ENCODE measurements around the gene SRSF11. TPM values are rescaled to one million over a fixed set of nuclear protein-coding genes. Genes with fewer than 3 reads are reported as not detected.

Gene SRSF11
- total and polyA plus RNA-seq, 4 donors: 36.8 to 130 (median 96.6) TPM

DNA sequence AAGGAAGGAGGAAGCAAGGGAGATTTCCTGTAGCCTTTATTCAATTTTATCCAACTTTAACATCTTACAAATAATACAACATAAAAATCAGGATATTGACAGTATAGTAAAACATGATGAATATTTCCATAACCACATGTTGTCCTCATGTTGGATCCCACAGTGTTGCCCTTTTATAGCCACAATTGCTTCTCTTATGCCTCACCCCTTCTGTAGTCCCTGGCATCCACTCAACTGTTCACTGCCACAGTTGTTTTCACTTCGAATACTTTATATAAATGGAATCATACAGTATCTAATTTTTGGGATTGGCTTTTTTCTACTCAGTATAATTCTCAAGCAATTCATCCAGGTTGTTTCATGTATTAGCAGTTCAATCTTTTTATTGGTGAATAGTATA lies 44.8 kb downstream of the SRSF11 start:
- no peak overlapping the region for H3K27ac ChIP-seq (ENCODE audit: low read depth in 1 of 2, low read length in 2 of 2)
- no peak for DNase-seq (ENCODE audit: low spot score)
- no peaks in the 10 kb centered on the region for H3K27me3 ChIP-seq (ENCODE audit: control insufficient read depth in 4 of 4, insufficient read depth in 4 of 4, low read length in 3 of 4)
- no peaks in the 10 kb centered on the region for H3K9me3 ChIP-seq (ENCODE audit: control insufficient read depth in 4 of 4, low read length in 3 of 4)
- TF ChIP-seq, protein P1, sequence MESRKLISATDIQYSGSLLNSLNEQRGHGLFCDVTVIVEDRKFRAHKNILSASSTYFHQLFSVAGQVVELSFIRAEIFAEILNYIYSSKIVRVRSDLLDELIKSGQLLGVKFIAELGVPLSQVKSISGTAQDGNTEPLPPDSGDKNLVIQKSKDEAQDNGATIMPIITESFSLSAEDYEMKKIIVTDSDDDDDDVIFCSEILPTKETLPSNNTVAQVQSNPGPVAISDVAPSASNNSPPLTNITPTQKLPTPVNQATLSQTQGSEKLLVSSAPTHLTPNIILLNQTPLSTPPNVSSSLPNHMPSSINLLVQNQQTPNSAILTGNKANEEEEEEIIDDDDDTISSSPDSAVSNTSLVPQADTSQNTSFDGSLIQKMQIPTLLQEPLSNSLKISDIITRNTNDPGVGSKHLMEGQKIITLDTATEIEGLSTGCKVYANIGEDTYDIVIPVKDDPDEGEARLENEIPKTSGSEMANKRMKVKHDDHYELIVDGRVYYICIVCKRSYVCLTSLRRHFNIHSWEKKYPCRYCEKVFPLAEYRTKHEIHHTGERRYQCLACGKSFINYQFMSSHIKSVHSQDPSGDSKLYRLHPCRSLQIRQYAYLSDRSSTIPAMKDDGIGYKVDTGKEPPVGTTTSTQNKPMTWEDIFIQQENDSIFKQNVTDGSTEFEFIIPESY (IDR thresholded peaks at IDR 0.05): no peak
- TF ChIP-seq TAF1 (conservative IDR thresholded peaks at IDR 0.05) (no peak), FOXA2 (IDR thresholded peaks at IDR 0.05) (no peak), RAD21 (IDR thresholded peaks at IDR 0.05) (no peak), EGR1 (IDR thresholded peaks at IDR 0.05; ENCODE audit: low read depth in 2 of 2) (no peak), CTCF (IDR thresholded peaks at IDR 0.05; ENCODE audit: low read depth, low read length, missing input control) (no peak)
- TF ChIP-seq, protein P2, sequence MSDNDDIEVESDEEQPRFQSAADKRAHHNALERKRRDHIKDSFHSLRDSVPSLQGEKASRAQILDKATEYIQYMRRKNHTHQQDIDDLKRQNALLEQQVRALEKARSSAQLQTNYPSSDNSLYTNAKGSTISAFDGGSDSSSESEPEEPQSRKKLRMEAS (IDR thresholded peaks at IDR 0.05): no peak
- WGBS: 90% methylated on average over 1 of the region's 1 CpG
- H3K9ac ChIP-seq (ENCODE audit: low read depth in 1 of 2, low read length in 2 of 2): no peak overlapping the region
- H3K4me1 ChIP-seq (ENCODE audit: control insufficient read depth in 4 of 4, insufficient read depth in 4 of 4, low read length in 3 of 4): no peaks in the 10 kb centered on the region
- no peak overlapping the region for H3K4me3 ChIP-seq (ENCODE audit: low read depth in 1 of 3, low read length in 3 of 3)
- H3K36me3 ChIP-seq (ENCODE audit: control insufficient read depth in 4 of 4, insufficient read depth in 3 of 4, low read depth in 1 of 4, low read length in 3 of 4): peaks cover 2 to 17% (median 14%) of the 10 kb centered on the region in 4 donors

DNA sequence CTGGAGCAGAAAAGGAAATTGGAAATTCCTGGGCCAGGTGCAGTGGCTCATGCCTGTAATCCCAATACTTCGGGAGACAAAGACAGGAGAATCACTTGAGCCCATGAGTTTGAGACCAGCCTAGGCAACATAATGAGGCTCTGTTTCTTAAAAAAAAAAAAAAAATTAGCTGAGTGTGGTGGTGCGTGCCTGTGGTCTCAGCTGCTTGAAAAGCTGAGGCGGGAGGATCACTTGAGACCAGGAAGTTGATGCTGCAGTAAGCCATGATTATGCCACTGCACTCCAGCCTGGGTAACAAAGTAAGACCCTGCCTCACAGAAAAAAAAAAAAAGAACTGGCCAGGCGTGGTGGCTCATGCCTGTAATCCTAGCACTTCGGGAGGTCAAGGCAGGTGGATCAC lies 56.7 kb downstream of the SRSF11 start:
- Histone ChIP-seq H3K27ac (ENCODE audit: low read depth in 1 of 2, low read length in 2 of 2) (no peak overlapping the region), H3K27me3 (ENCODE audit: control insufficient read depth in 4 of 4, insufficient read depth in 4 of 4, low read length in 3 of 4) (no peaks in the 10 kb centered on the region), H3K4me1 (ENCODE audit: control insufficient read depth in 4 of 4, insufficient read depth in 4 of 4, low read length in 3 of 4) (no peaks in the 10 kb centered on the region), H3K4me3 (ENCODE audit: low read depth in 1 of 3, low read length in 3 of 3) (no peak overlapping the region), H3K36me3 (ENCODE audit: control insufficient read depth in 4 of 4, insufficient read depth in 3 of 4, low read depth in 1 of 4, low read length in 3 of 4) (peaks cover 3 to 10% (median 6%) of the 10 kb centered on the region in 4 donors), H3K9me3 (ENCODE audit: control insufficient read depth in 4 of 4, low read length in 3 of 4) (no peaks in the 10 kb centered on the region), H3K9ac (ENCODE audit: low read depth in 1 of 2, low read length in 2 of 2) (no peak overlapping the region)
- no peak for DNase-seq (ENCODE audit: low spot score)
- WGBS: 96% methylated on average over 5 of the region's 5 CpGs
- TF ChIP-seq HNF4A (conservative IDR thresholded peaks at IDR 0.05) (no peak), CTCF (IDR thresholded peaks at IDR 0.05; ENCODE audit: low read depth, low read length, missing input control) (no peak), FOXA1 (IDR thresholded peaks at IDR 0.05) (no peak), GABPA (IDR thresholded peaks at IDR 0.05 in 1 of 2, conservative IDR thresholded peaks at IDR 0.05 in 1 of 2) (no peak), YY1 (IDR thresholded peaks at IDR 0.05) (no peak), SP1 (IDR thresholded peaks at IDR 0.05) (no peak), HNF4G (IDR thresholded peaks at IDR 0.05) (no peak), JUND (IDR thresholded peaks at IDR 0.05) (no peak), RXRA (IDR thresholded peaks at IDR 0.05) (no peak), NR2F2 (IDR thresholded peaks at IDR 0.05) (no peak), FOXA2 (IDR thresholded peaks at IDR 0.05) (no peak), RAD21 (IDR thresholded peaks at IDR 0.05) (no peak), EGR1 (IDR thresholded peaks at IDR 0.05; ENCODE audit: low read depth in 2 of 2) (no peak), ATF3 (IDR thresholded peaks at IDR 0.05) (no peak), TAF1 (conservative IDR thresholded peaks at IDR 0.05) (no peak)
- TF ChIP-seq, protein P2 (IDR thresholded peaks at IDR 0.05): no peak
- TF ChIP-seq, protein P3, sequence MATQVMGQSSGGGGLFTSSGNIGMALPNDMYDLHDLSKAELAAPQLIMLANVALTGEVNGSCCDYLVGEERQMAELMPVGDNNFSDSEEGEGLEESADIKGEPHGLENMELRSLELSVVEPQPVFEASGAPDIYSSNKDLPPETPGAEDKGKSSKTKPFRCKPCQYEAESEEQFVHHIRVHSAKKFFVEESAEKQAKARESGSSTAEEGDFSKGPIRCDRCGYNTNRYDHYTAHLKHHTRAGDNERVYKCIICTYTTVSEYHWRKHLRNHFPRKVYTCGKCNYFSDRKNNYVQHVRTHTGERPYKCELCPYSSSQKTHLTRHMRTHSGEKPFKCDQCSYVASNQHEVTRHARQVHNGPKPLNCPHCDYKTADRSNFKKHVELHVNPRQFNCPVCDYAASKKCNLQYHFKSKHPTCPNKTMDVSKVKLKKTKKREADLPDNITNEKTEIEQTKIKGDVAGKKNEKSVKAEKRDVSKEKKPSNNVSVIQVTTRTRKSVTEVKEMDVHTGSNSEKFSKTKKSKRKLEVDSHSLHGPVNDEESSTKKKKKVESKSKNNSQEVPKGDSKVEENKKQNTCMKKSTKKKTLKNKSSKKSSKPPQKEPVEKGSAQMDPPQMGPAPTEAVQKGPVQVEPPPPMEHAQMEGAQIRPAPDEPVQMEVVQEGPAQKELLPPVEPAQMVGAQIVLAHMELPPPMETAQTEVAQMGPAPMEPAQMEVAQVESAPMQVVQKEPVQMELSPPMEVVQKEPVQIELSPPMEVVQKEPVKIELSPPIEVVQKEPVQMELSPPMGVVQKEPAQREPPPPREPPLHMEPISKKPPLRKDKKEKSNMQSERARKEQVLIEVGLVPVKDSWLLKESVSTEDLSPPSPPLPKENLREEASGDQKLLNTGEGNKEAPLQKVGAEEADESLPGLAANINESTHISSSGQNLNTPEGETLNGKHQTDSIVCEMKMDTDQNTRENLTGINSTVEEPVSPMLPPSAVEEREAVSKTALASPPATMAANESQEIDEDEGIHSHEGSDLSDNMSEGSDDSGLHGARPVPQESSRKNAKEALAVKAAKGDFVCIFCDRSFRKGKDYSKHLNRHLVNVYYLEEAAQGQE (IDR thresholded peaks at IDR 0.05): no peak
- TF ChIP-seq, protein P1 (IDR thresholded peaks at IDR 0.05): no peak

All from liver (tissue), 9 donors.